HepG2 (cell line): Measurements from ENCODE around the gene POLR2H. TPM values are rescaled to one million over a fixed set of nuclear protein-coding genes. Genes with fewer than 3 reads are reported as not detected.
A peak's percentile ranks its signal among the peaks of the same experiment; 100 is the strongest.

Experiments used
- ESRRA ChIP-seq: sonication (generic); formaldehyde crosslinking; IDR thresholded peaks from 2 replicates; pipeline ENCODE4 v1.5.1; 2020; ENCODE audit warnings: mild to moderate bottlenecking, low read depth, missing genetic modification reagents
- FOXA3 ChIP-seq: IDR thresholded peaks from 2 replicates; pipeline ENCODE4 v1.6.1; 2016; ENCODE audit warnings: missing genetic modification reagents, missing compliant biosample characterization
- MTERF4 ChIP-seq: sonication (generic); formaldehyde crosslinking; IDR thresholded peaks from 2 replicates; pipeline ENCODE4 v1.8.0; 2023; ENCODE audit warnings: mild to moderate bottlenecking, missing genetic modification reagents
- SP2 ChIP-seq: sonication (generic); formaldehyde crosslinking; IDR thresholded peaks from 2 replicates; pipeline ENCODE4 v1.5.1; 2020; ENCODE audit warnings: mild to moderate bottlenecking, missing genetic modification reagents
- UBTF ChIP-seq: sonication (generic); formaldehyde crosslinking; IDR thresholded peaks from 2 replicates; pipeline ENCODE4 v1.4.0; 2020; ENCODE audit warnings: mild to moderate bottlenecking, missing genetic modification reagents
- USF2 ChIP-seq, 2 experiments: sonication (generic) in 1 of 2; formaldehyde crosslinking in 1 of 2; IDR thresholded peaks; 2 replicates each; pipeline versions ENCODE4 v1.5.1 to v1.6.1; 2011 to 2020; ENCODE audit warnings: borderline replicate concordance in 1 of 2, low read depth in 1 of 2, low read length in 1 of 2, mild to moderate bottlenecking in 1 of 2, missing genetic modification reagents in 1 of 2, moderate library complexity in 1 of 2
- ZBTB40 ChIP-seq, 2 experiments: fragments of 450-650 bp in 1 of 2; sonication (generic) in 1 of 2; formaldehyde crosslinking in 1 of 2; IDR thresholded peaks; 2 replicates each; pipeline versions ENCODE4 v1.6.1 to v1.8.0; 2016 to 2022; ENCODE audit warnings: antibody characterized with exemption in 1 of 2, mild to moderate bottlenecking in 1 of 2, missing genetic modification reagents in 1 of 2
- ZFP62 ChIP-seq: sonication (generic); formaldehyde crosslinking; IDR thresholded peaks from 2 replicates; pipeline ENCODE4 v1.4.0; 2020; ENCODE audit warnings: missing genetic modification reagents
- ZNF569 ChIP-seq: sonication (generic); formaldehyde crosslinking; IDR thresholded peaks from 2 replicates; pipeline ENCODE4 v1.5.0; 2020; ENCODE audit warnings: mild to moderate bottlenecking, missing genetic modification reagents, moderate library complexity, borderline replicate concordance
- ZNF768 ChIP-seq: sonication (generic); formaldehyde crosslinking; IDR thresholded peaks from 2 replicates; pipeline ENCODE4 v1.4.0; 2020; ENCODE audit warnings: missing genetic modification reagents
- ZNF816 ChIP-seq: sonication (generic); formaldehyde crosslinking; IDR thresholded peaks from 2 replicates; pipeline ENCODE4 v1.8.0; 2022; ENCODE audit warnings: missing genetic modification reagents, mild to moderate bottlenecking, borderline replicate concordance
- ZNF891 ChIP-seq: sonication (generic); formaldehyde crosslinking; IDR thresholded peaks from 2 replicates; pipeline ENCODE4 v1.5.0; 2020; ENCODE audit warnings: mild to moderate bottlenecking, missing genetic modification reagents
- polyA plus RNA-seq, 8 experiments: library from polyadenylated mRNA; depleted of rRNA in 3 of 8; stranded (reverse) in 7 of 8; unstranded in 1 of 8; fragments of >200 nt; fragmentation: Illumina TruSeq in 4 of 8; extraction: Trizol in 4 of 8; gene quantifications; 2 replicates each; pipeline versions ENCODE4 v1.2.1 to v1.2.3, GENCODE V29; 2011 to 2016; ENCODE audit warnings: low read depth in 4 of 8, missing spikeins in 1 of 8, mixed read lengths in 1 of 8; ENCODE audit not compliant: insufficient read depth in 1 of 8
- total RNA-seq, 5 experiments: library from RNA; depleted of rRNA; stranded (reverse); fragments of >200 nt; fragmentation: Illumina TruSeq; extraction: Trizol; gene quantifications; 2 replicates each; pipeline ENCODE4 v1.2.3, GENCODE V29; 2016; ENCODE audit warnings: low read depth in 1 of 5

POLR2H gene
- total and polyA plus RNA-seq, 2 of the 13 experiments (the other 11 are each of a cell fraction or from before 2014, with no cell fraction given) = 118 to 194 TPM

- TF ChIP-seq USF2 (IDR thresholded peaks at IDR 0.05; ENCODE audit: low read depth, low read length) = no peak
- no peak for TF ChIP-seq USF2 (CRISPR knock-in tag; IDR thresholded peaks at IDR 0.05; ENCODE audit: borderline replicate concordance)
- TF ChIP-seq ZNF816 (CRISPR knock-in tag) = no peak
- TF ChIP-seq ZFP62 (CRISPR knock-in tag) = no peak
- peak; percentile 52; the same call in 1 of the 2 replicates for TF ChIP-seq ZNF891 (CRISPR knock-in tag)
- TF ChIP-seq MTERF4 = peak; percentile 55; the same call in 1 of the 2 replicates
- TF ChIP-seq FOXA3 (CRISPR knock-in tag) = no peak
- peak; percentile 40; the same call in 1 of the 2 replicates for TF ChIP-seq ZNF768 (CRISPR knock-in tag)
- TF ChIP-seq UBTF (CRISPR knock-in tag) = 0 out of 2 replicates have a peak, but pooled peaks have one; percentile 58
- TF ChIP-seq ZNF569 (CRISPR knock-in tag) = 0 out of 2 replicates have a peak, but pooled peaks have one; percentile 27
- TF ChIP-seq SP2 (CRISPR knock-in tag) = no peak
- 0 out of 2 replicates have a peak, but pooled peaks have one; percentile 5 for TF ChIP-seq ESRRA (CRISPR knock-in tag)
- TF ChIP-seq ZBTB40 (IDR thresholded peaks at IDR 0.05) = no peak
- peak; percentile 45; the same call in 1 of the 2 replicates for TF ChIP-seq ZBTB40 (CRISPR knock-in tag; IDR thresholded peaks at IDR 0.05)
Observed at GRCh38 chr3:184360929-184361531, 480 bp upstream of the POLR2H start (continued).
